Measurements from ENCODE around the gene PI4KA.
"Not testable (repeated sequence)": the region's sequence is repeated elsewhere in the genome, so short reads cannot be mapped to it uniquely, and the experiment has no call there.

Gene PI4KA

DNA sequence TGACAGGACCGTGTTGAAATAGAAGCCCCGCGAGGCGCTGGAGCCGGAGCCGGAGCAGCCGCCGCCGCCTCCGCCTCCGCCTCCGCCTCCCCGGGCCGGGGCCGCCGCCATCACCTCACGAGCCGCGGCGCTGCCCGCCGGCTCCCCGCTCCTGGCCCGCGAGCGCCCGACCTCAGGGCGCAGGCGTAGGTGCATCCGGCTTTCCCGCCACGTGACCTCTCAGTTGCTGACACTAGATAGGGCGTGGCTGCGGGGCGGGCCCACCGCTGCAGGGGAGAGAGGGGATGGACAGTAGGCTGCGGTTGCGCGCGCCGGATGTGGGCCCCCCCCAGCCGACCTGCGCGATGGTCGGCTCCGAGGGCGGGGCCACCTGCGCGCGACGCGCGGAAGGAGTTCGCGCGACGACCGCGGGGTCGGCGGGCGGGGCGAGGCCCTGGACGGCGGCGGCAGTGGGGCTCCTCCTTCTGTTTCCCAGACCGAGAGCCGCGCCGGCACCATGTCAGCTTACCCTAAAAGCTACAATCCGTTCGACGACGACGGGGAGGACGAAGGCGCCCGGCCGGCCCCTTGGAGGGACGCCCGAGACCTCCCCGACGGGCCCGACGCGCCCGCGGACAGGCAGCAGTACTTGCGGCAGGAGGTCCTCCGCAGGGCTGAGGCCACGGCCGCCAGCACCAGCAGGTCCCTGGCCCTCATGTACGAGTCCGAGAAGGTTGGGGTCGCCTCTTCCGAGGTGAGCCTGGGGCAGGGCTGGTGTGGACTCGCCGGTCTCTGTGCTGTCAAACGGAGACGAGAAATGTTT is at the start of gene PI4KA, which contains the start of gene SNAP29:
Gene PI4KA, minus strand, starts transcription at position 197 of the 802 bp plus-strand sequence. Its CDS starts 86 bp downstream, at position 111.
Gene SNAP29, plus strand, starts transcription at position 393 of the 802 bp plus-strand sequence. Its CDS starts 104 bp downstream, at position 497.
- DNase-seq (ENCODE audit: low spot score), result peak; percentile 98

DNA sequence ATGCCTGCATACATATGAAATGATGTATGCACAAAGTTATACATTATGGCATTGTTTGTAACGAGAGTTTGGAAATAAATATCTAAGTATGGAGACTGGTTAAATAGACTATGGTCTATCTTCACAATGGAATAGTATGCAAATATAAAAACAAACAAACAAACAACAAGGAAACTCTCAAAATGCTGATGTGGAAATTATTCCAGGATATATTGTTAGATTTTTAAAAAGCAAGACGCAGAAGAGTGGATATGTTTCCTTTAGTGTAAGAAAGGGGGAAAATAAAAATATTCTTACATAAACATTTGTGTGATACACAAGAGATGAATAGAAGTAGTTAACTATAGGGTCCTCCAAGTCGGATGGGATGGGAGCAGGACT is 47.8 kb upstream of the PI4KA start:
- no peak for DNase-seq (ENCODE audit: low spot score)

DNA sequence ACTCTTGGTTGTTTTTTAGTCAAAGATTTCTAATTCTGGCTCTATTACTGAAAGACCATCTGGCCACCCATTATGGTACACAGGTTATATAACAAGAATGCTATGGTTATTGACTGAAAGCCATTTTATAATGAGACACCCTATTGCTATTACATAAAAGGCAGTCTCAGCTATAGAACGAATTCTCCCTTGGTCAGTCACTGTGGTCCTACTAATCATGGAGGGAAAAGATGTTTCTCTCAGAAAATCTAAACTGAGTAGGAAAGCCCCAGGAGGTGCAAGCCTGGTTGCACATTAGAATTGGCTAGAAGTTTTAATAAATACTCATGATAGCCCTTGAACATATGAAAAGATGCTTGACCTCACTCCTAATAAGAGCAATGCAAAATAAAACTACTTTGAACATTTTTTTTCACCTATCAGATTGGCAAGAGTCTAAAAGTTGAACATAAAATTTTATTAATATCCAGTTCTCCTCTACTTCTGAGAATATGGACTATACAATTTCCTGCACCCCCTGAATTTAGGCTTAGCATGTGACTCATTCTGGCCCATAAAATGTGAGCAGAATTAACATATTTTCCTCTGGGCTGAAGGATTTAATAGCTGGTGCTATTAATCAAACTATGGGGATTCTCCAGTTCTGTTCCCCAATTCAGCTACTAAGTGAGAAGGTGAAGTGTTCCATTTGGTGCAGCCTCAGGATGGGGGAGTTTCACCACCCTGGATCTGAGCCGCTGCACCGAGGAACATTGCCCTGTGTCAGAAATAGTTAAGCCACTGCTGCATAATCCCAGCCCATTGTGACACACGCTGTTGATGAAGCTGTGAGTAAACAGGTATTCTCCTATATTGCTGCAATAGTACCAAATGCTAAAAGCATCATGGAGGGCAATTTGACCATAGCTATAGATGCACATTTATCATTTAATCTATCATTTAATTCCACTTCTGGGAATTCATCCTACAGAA is 47.1 kb upstream of the PI4KA start:
- no peak for DNase-seq (ENCODE audit: low spot score)

DNA sequence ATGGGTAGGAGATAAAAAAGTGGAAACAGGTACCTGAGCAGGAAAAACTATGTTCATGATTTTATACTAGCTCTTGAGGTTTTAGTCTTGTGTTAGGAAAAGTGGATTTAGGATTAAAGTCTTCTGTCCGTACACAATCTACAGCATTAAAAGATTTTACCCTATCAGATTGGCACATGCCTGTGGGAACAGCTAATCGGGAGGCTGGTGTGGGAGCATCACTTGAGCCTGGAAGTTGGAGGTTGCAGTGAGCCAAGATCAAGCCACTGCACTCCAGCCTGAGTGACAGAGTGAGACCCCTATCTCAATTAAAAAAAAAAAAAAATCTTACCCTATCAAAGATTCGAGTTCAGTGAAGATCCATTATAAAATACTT is 46.4 kb upstream of the PI4KA start:
- DNase-seq (ENCODE audit: low spot score), result no peak

DNA sequence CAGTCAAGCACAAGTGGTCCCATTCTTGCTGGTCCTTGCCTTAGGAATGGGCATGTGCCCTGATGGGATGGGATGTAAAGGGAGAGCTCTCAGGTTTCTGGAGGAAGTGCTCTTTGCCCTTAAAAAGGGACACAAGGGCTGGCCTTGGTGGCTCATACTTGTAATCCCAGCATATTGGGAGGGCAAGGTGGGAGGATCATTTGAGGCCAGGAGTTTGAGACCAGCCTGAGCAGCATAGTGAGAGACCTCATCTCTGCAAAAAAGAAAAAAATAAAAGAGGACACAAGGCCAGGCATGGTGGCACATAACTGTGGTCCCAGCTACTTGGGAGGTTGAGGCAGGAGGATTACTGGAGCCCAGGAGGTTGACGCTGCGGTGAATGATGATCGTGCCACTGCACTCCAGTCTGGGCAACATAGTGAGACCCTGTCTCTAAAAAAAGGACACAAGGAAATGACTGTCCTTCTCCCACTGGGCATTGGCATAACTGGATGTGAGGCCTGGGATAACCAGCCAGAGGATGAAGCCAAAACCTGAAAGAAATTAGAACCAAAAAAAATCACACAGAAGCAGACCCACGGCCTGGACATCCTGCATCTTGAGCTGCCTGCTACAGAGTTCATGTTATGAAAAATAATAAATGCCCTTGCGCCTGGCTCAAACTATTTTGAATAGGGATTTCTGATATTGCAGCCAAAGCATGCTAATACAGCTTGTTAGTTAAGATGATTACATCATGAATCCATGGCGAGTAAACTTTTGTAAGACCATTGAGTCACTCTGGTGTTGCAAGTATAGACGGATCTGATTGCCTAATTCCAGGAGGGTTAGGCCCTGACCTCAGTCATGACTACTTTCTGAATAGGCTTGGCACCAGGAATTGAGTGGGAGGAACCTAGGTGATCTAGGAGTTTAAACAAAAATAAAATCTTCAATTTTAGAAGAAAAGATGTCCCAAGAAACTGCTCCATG is 45.7 kb upstream of the PI4KA start:
- no peak for DNase-seq (ENCODE audit: low spot score)

DNA sequence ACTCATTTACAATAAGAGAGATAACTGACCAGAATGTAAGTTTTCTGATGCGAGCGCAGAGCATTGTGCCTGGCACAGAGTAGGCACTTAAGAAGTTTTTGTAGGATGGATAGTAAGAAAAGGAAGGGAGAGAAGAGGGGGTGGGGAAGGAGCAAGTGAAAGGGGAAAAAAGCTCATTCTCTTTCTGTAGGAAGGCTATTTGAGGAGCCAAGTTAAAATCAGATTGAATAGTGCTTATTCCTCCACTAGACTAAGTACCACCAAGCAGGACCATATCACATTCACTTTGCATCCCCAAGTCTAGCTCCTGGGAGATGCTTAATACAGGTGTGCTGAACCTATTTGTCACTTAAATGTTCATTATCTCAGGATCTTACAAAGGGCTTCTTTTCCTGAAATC is 44.5 kb upstream of the PI4KA start:
- no peak for DNase-seq (ENCODE audit: low spot score)

DNA sequence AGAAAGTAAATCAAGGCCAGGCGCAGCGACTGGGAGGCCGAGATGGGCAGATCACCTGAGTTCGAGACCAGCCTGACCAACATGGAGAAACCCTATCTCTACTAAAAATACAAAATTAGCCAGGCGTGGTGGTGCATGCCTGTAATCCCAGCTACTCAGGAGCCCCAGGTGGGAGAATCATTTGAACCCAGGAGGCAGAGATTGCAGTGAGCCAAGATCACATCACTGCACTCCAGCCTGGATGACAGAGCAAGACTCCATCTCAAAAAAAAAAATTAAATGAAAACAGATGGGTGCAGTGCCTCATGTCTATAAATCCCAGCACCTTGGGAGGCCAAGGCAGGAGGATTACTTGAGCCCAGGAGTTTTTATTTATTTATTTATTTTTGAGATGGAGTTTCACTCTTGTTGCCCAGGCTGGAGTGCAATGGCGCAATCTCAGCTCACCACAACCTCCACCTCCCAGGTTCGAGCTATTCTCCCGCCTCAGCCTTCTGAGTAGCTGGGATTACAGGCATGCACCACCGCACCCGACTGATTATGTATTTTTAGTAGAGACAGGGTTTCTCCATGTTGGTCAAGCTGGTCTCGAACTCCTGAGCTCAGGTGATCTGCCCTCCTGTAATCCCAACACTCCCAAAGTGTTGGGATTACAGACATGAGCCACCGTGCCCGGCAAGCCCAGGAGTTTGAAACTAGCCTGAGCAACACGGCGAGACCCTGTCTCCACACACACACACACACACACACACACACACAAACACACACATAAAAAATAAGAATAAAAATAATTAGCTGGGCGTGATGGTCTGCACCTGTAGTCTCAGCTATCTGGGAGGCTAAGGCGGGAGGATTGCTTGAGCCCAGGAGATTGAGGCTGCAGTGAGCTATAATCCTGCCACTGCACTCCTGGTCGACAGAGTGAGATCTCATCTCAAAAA is 42.8 kb upstream of the PI4KA start:
- not testable (repeated sequence) for DNase-seq (ENCODE audit: low spot score)

DNA sequence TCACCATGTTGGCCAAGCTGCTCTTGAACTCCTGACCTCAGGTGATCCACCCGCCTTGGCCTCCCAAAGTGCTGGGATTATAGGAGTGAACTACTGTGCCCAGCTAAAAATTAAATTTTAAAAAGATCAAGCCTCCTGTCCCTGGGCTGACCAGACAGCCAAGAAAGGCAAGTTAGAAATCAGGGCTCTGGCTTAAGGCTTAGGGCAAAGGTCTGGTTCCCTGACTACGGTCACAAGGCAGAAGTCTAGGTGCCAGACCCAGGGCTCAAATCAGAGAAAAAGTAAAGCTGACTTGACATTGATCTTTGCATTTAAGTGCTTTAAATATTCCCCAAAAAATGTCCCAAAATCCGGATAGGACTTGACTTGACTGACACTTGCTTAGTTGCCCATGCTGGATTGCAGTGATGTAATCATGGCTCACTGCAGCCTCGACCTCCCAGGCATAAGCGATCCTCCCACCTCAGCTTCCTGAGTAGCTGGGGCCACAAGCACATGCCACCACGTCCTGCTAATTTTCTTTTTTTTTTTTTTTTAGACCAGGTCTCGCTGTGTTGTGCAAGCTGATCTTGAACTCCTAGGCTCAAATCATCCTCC is 41.3 kb upstream of the PI4KA start:
- DNase-seq (ENCODE audit: low spot score), result no peak

DNA sequence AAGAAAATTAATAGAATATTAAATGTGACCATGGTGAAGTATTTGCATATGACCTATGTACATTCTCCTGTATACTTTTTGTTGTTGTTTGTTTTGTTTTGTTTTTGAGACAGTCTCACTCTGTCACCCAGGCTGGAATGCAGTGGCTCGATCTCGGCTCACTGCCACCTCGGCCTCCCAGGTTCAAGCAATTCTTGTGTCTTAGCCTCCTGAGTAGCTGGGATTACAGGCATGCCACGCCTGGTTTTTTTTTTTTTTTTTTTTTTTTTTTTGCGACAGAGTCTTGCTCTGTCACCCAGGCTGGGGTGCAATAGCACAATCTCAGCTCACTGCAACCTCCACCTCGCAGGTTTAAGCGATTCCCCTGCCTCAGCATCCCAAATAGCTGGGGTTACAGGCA is 39.1 kb upstream of the PI4KA start:
- DNase-seq (ENCODE audit: low spot score), result not testable (repeated sequence)

DNA sequence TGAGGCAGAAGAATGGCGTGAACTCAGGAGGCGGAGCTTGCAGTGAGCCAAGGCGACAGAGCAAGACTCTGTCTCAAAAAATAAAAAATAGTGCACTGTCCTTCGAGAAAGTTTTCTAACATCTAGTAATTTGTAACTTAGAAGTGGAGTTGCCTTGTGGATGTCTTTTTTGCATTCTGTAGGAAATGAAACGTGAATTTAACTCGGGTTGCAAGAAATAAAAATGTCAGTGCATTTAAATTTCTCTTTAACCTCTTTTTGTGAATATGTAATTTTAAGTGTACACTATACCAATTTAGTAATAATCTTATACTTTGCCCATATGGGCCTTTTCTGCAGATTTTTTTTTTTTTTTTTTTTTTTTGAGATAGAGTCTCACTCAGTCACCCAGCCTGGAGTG is 32.4 kb upstream of the PI4KA start:
- no peak for DNase-seq (ENCODE audit: low spot score)

DNA sequence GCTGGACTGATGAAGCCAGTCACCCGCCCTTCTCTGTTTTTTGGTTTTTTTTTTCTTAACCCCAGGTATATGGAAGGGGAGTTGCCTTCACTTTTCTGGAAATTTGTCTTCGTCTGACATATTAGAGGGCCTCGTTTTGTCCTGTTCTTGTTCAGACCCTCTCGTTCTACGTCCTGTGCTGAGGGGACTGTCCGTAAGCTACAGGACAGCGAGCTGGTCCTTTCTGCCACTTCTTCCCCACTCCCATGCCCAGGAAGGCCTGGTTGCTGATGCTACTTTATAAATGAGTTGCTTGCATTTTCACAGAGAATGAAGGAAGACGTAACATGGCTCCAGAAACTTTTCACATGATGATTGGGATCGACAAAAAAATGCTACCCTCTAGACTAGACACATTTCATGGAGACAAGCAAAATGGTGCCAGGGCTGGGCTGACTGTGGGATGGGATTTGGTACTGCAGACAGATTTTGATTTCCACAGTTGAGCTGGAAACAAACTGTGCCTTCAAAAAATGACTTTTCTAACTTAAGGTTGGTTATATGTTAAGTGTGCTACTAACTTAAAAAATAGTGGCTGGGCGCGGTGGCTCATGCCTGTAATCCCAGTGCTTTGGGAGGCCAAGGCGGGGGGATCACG is 31.4 kb upstream of the PI4KA start:
- no peak for DNase-seq (ENCODE audit: low spot score)

DNA sequence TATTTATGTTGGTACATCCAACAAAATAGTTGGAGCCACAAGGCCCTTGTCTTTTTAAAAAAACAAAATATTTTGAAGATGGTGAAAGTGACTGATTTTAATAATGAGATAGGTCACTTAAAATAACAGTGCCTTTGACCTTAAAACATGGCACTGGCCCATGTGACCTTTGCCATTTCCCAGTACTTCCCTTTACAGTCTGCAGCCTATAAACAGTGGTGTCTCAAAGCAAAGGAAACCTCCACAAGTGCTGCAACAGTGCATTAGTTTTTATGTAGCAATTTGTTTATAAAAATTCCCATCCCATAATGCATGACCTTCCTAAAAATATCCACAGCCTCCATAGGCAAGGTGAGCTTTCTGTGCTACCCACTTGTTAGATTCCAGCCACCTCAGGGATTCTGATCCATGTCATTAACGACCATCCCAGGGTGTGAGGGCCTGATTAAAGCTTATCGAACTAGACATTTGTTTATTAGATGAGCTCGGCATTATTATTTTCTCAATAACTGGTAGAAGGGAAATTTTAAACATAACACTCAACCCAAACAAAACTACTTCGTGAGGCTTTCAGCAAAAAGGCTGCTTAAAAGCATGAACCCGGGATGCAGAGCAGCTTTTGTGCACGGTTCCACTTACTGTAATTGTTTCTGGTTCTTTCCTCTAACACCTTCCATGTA is 30.6 kb upstream of the PI4KA start:
- no peak for DNase-seq (ENCODE audit: low spot score)

DNA sequence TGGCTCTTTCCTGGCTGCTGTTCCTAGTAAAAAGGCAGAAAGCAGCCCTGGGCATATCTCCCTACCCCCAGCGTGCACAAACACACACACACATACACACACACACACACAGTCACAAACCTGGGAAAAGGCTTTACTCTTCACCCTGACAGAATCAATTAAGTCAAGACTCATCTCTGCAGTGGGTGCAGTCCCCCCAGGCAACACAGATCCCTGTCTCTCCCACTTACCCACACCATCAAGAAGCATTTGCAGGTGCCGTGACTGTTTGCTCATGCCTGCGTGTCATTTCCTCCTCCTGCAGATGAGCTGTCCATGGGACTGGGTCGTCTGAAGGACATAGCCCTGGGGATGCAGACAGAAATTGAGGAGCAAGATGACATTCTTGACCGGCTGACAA is 28.8 kb upstream of the PI4KA start:
- no peak for DNase-seq (ENCODE audit: low spot score)

DNA sequence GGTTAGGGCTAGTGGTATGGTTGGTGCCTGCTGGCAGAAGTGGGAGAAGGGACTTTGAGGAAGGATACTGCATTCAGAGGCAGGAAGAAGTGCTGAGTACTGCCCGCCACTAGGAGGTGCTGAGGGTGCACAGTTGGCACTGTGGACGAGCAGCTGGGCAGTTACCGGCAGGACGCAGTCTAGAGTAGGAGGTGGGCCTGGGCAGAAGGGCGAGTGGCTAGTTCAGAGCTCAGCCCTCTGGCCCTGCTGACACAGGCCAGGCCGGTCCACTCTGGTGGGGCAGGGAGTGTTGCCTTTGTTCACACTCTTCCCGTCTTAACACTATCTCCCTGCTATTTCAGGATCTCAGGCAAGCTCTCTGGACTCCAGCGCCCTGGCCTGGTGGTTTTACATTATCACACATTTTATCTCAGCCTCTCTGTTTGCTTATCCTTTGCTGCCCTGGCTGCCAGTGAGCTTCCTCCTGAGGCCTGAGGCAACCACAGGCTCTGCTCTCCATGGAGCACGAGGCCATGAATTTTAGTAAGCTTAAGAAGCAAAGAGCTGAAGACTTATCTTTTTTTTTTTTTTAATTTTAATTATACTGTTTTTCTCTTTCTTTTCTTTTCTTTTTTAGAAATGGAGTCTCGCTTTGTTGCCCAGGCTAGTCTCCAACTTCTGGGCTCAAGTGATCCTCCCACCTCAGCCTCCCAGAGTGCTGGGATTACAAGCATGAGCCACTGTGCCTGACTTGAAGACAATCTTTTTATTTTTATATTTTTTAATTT is 27.1 kb upstream of the PI4KA start:
- DNase-seq (ENCODE audit: low spot score), result peak; percentile 26

DNA sequence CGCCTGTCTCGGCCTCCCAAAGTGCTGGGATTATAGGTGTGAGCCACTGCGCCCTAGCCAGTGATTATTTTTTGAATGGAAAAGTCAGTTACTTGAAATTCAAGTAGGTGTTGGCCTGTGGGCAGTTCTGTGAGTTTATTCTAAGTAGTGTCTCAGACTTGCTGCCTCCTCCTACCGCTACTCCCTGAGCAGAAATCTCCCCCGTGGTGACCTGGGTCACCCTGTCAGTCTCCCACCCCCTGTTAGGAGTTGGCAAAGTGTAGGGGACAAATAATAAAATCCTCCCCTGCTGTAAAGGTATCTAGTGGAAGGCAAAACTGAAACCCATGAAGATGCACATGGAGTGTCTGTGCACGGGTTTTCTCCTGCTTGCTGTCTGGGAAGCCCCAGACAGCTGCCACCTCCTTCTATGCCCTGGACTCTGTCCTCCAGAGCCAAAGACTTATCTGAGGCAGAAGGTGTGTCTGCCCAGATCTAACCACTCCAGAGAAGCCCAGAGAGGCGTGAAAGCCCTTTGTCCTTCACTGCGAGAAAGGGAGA is 26.5 kb upstream of the PI4KA start:
- no peak for DNase-seq (ENCODE audit: low spot score)

DNA sequence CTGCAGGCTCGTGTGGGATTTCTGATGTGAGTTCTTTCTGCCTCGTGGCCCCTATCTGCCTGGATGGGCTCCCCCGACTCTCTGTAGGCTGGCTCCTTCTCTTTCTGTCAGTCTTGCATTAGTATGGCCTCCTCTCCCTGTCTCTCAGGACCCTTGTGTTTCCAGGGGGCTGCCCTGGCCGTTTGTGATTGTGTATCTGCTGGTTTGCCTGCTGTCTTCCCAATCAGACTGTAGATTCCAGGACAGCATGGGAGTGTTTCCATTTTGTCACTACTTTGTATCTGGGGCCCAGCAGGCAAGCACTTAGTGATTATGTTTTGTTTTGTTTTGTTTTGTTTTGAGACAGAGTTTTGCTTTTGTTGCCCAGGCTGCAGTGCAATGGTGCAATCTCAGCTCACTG is 25.8 kb upstream of the PI4KA start:
- DNase-seq (ENCODE audit: low spot score), result no peak

DNA sequence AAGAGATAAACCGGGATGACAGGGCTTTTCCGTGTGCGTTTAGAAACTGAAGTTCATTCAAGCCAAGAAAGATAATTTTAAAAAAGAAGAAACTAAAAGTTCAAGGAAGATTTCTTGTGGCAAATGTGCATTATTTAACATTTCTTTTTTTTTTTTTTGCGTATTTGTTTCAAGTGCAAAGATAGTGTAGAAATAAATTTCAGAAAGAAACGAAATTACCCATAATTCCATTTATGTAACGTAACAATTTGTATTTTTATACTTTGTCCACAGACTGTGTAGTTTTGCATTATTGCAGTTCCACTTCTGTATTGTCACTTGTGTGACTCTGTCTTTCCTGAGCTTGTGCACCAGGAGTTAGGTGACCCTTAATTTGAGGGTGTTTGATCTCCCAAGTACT is 24.2 kb upstream of the PI4KA start:
- DNase-seq (ENCODE audit: low spot score), result no peak

Data from CD4-positive, alpha-beta T cell treated with Interleukin-2 at 100 ng/mL for 4 hours (primary cell).